ENCODE data around the gene CRACR2A.

The CRACR2A gene

GRCh38 chr12:3770891-3771290 is 18.0 kb upstream of the CRACR2A start:
- Histone ChIP-seq H4K20me1 (ENCODE audit: insufficient read depth, low read length) (no peaks in the 10 kb centered on the region), H3K9me2 (ENCODE audit: low read depth, low read length) (no peaks in the 10 kb centered on the region), H3K4me3 (ENCODE audit: low read depth, low read length, poor library complexity, severe bottlenecking) (no peak overlapping the region), H3F3A (ENCODE audit: insufficient read depth, low read length) (no peaks in the 10 kb centered on the region), H3K36me3 (ENCODE audit: insufficient read depth, low read length) (no peaks in the 10 kb centered on the region), H3K4me1 (ENCODE audit: insufficient read depth, low read length, severe bottlenecking) (no peaks in the 10 kb centered on the region), H3K4me2 (ENCODE audit: low read length) (no peak overlapping the region), H3K9me3 (ENCODE audit: low read length) (no peaks in the 10 kb centered on the region), H2AFZ (ENCODE audit: low read length) (no peak overlapping the region), H3K27ac (ENCODE audit: low read depth, low read length, poor library complexity, severe bottlenecking) (no peak overlapping the region), H3K79me2 (ENCODE audit: insufficient read depth, low read length) (no peaks in the 10 kb centered on the region), H3K27me3 (ENCODE audit: insufficient read depth, low read length) (no peaks in the 10 kb centered on the region), H3K9ac (ENCODE audit: low read length) (no peak overlapping the region)
- TF ChIP-seq EZH2 (IDR thresholded peaks at IDR 0.05; ENCODE audit: borderline replicate concordance, low read length) (no peak), CTCF (IDR thresholded peaks at IDR 0.05; ENCODE audit: low read length) (no peak)

- Histone ChIP-seq H3K9me2 (ENCODE audit: low read depth, low read length) (no peaks in the 10 kb centered on the region), H3K4me3 (ENCODE audit: low read depth, low read length, poor library complexity, severe bottlenecking) (no peak overlapping the region), H3K4me1 (ENCODE audit: insufficient read depth, low read length, severe bottlenecking) (no peaks in the 10 kb centered on the region), H3K36me3 (ENCODE audit: insufficient read depth, low read length) (no peaks in the 10 kb centered on the region), H3K4me2 (ENCODE audit: low read length) (no peak overlapping the region), H3K79me2 (ENCODE audit: insufficient read depth, low read length) (no peaks in the 10 kb centered on the region), H3K27me3 (ENCODE audit: insufficient read depth, low read length) (no peaks in the 10 kb centered on the region), H4K20me1 (ENCODE audit: insufficient read depth, low read length) (no peaks in the 10 kb centered on the region), H2AFZ (ENCODE audit: low read length) (no peak overlapping the region), H3F3A (ENCODE audit: insufficient read depth, low read length) (no peaks in the 10 kb centered on the region), H3K9me3 (ENCODE audit: low read length) (no peaks in the 10 kb centered on the region), H3K9ac (ENCODE audit: low read length) (no peak overlapping the region), H3K27ac (ENCODE audit: low read depth, low read length, poor library complexity, severe bottlenecking) (no peak overlapping the region)
- TF ChIP-seq EZH2 (IDR thresholded peaks at IDR 0.05; ENCODE audit: borderline replicate concordance, low read length): no peak
- no peak for TF ChIP-seq CTCF (IDR thresholded peaks at IDR 0.05; ENCODE audit: low read length)
These were observed 16.1 kb upstream of the CRACR2A start for GRCh38 chr12:3768911-3769447.

GRCh38 chr12:3761116-3761735 is 8.3 kb upstream of the CRACR2A start:
- H3K9me3 ChIP-seq (ENCODE audit: low read length): peaks cover 6% of the 10 kb centered on the region
- no peak overlapping the region for H3K9ac ChIP-seq (ENCODE audit: low read length)
- no peaks in the 10 kb centered on the region for H3F3A ChIP-seq (ENCODE audit: insufficient read depth, low read length)
- no peak for TF ChIP-seq CTCF (IDR thresholded peaks at IDR 0.05; ENCODE audit: low read length)
- H4K20me1 ChIP-seq (ENCODE audit: insufficient read depth, low read length): no peaks in the 10 kb centered on the region
- no peak overlapping the region for H3K4me2 ChIP-seq (ENCODE audit: low read length)
- no peak overlapping the region for H3K4me3 ChIP-seq (ENCODE audit: low read depth, low read length, poor library complexity, severe bottlenecking)
- H3K27ac ChIP-seq (ENCODE audit: low read depth, low read length, poor library complexity, severe bottlenecking): no peak overlapping the region
- no peaks in the 10 kb centered on the region for H3K79me2 ChIP-seq (ENCODE audit: insufficient read depth, low read length)
- H3K27me3 ChIP-seq (ENCODE audit: insufficient read depth, low read length): no peaks in the 10 kb centered on the region
- H3K4me1 ChIP-seq (ENCODE audit: insufficient read depth, low read length, severe bottlenecking): no peaks in the 10 kb centered on the region
- no peaks in the 10 kb centered on the region for H3K36me3 ChIP-seq (ENCODE audit: insufficient read depth, low read length)
- H3K9me2 ChIP-seq (ENCODE audit: low read depth, low read length): no peaks in the 10 kb centered on the region
- H2AFZ ChIP-seq (ENCODE audit: low read length): no peak overlapping the region

Data from OCI-LY1 (cell line).